Aorta (tissue), 5 donors: ENCODE data around the gene OR8B3. TPM values are rescaled to one million over a fixed set of nuclear protein-coding genes. Genes with fewer than 3 reads are reported as not detected.
"Not testable (repeated sequence)": the region's sequence is repeated elsewhere in the genome, so short reads cannot be mapped to it uniquely, and the experiment has no call there.

Source experiments
- ATAC-seq: fragments of 200-7000 bp; cut with Tn5 transposase; one replicate; pipeline ENCODE4 v1.9.1; 2022; ENCODE audit warnings: moderate library complexity; ENCODE audit not compliant: low FRiP score
- DNase-seq, 2 donors: peaks; one replicate each; pipeline ENCODE4 v3.0.0-alpha.2; 2020
- H3K27ac ChIP-seq, 2 donors: one replicate each; pipeline ENCODE4 v1.5.1; 2013; ENCODE audit warnings: low read length in 2 of 2, mild to moderate bottlenecking in 2 of 2, moderate library complexity in 2 of 2, control low read depth in 1 of 2, inconsistent platforms in 1 of 2, low read depth in 1 of 2
- H3K27me3 ChIP-seq, 2 donors: one replicate each; pipeline ENCODE4 v1.6.1; 2013; ENCODE audit warnings: control low read depth in 1 of 2, low read length in 1 of 2, mild to moderate bottlenecking in 1 of 2, moderate library complexity in 1 of 2; ENCODE audit not compliant: insufficient read depth in 2 of 2, control insufficient read depth in 1 of 2
- H3K36me3 ChIP-seq, 2 donors: one replicate each; pipeline ENCODE4 v1.6.1; 2013; ENCODE audit warnings: control low read depth in 1 of 2, low read length in 1 of 2, mild to moderate bottlenecking in 1 of 2; ENCODE audit not compliant: insufficient read depth in 2 of 2, control insufficient read depth in 1 of 2
- H3K4me1 ChIP-seq, 2 donors: one replicate each; pipeline ENCODE4 v1.6.1; 2013; ENCODE audit warnings: low read length in 2 of 2, control low read depth in 1 of 2, mild to moderate bottlenecking in 1 of 2, moderate library complexity in 1 of 2; ENCODE audit not compliant: insufficient read depth in 2 of 2, control insufficient read depth in 1 of 2
- H3K4me3 ChIP-seq, 2 donors: one replicate each; pipeline ENCODE4 v1.5.1; 2013; ENCODE audit warnings: low read length in 2 of 2, control low read depth in 1 of 2, mild to moderate bottlenecking in 1 of 2
- H3K9me3 ChIP-seq: one replicate; pipeline ENCODE4 v1.6.1; 2013; ENCODE audit warnings: mild to moderate bottlenecking, low read length; ENCODE audit not compliant: control insufficient read depth
- WGBS, 2 donors: extraction: QIAGEN DNeasy Blood & Tissue Kit; methylation state at CpG; one replicate each; pipeline ENCODE4 v1.1.7; 2013; 5-methylcytosine and 5-hydroxymethylcytosine counted together
- intact Hi-C, 2 donors: fragments of 100-400 bp; cut with DNase I; formaldehyde crosslinking; loops; one replicate each; pipeline versions ENCODE4 v1.14.2 to v1.15.0; 2022
- polyA plus RNA-seq, 2 donors: library from polyadenylated mRNA; stranded (reverse); fragments of 200-250 nt; gene quantifications; one replicate each; pipeline ENCODE4 v1.2.3, GENCODE V29; 2013
- total RNA-seq, 2 donors: library from RNA; stranded (reverse); fragmentation: NEBNext Ultra II Directional; extraction: Animal tissue kit (Norgen Biotek cat#: 25700); gene quantifications; one replicate each; pipeline ENCODE4 v1.2.1, GENCODE V29; 2021
- donor health status: healthy with polysubstance abuse.
- donor health status: Bipolar disorder and iron deficiency.
- donor health status: DM: no; HTN: no; CAD: no.
- donor health status: DM: no; HTN: no; CAD: no.
- donor health status: DM: yes; HTN: yes; CAD: no.

Gene OR8B3
- total and polyA plus RNA-seq, 4 donors: not detected

DNA sequence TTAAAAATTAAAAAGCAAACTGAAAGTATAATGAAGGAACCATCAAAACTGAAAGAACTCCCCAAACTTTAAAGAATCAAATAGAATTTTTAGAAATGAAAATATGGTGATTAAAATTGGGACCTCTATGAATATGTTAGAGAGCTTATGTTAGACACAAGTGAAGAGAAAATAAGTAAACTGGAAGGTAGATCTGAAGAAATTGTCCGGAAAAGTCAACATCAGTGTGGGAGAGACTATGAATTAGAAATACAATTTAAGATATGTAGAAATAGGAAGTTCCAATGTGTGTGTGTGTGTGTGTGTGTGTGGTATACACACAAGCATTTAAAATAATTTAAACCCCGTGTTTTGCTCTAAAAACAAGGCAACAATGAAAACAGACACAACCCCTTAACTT lies 30.8 kb upstream of the OR8B3 start:
- 71 to 74% methylated on average over 2 of the region's 2 CpGs for WGBS, 2 donors
- DNase-seq (no peak), ATAC-seq (no peak)
- Histone ChIP-seq H3K4me1 (no peaks in the 10 kb centered on the region), H3K9me3 (peaks cover 2% of the 10 kb centered on the region), H3K27ac (no peak overlapping the region), H3K27me3 (no peaks in the 10 kb centered on the region), H3K36me3 (no peaks in the 10 kb centered on the region), H3K4me3 (no peak overlapping the region)
- intact Hi-C loops: no loop called here

DNA sequence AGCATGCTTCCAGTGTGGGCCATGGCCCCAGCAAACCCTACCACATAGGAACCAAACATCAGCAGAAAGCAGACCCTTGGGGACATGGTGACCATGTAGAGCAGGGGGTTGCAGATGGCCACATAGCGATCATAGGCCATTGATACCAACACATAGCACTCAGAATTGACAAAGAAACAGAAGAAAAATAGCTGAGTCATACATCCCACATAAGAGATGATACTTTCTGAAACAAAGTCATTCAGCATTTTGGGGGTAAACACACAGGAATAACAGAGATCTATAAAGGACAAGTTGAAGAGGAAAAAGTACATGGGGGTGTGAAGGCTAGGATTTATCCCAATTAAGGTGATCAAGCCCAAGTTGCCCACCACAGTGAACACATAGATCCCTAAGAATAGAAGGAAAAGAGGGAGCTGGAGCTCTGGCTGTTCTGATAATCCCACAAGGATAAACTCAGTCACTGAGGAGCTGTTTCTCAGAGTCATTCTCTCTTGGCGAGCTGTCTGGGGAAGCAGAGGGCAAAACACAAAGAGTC lies 25.6 kb upstream of the OR8B3 start, which contains the start of gene OR8B4:
OR8B4 (minus strand) TSS at position 488 of the 538 bp plus-strand sequence; CDS start at position 488, 0 bp downstream.
- intact Hi-C loops: no loop called here
- DNase-seq: no peak
- no peak for ATAC-seq

DNA sequence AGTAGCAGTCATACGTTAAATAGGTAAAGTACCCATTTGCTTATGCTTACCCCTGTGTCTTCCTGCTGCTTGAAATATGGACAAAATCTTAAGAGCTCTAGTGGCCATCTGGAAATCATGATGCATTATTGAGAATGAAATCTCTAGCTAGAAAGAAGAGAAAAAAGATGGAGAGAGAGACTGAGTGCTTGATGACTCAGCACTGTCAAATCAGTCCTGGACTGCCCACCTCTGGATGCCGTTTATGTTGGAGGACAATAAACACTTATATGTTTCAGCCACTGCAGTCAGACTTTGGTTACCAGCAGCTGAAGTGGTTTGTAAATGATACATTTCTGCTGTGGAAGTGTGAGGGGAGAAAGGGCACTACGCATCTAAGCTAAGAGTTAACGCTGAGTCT lies 22.2 kb upstream of the OR8B3 start:
- H3K27me3 ChIP-seq: no peaks in the 10 kb centered on the region
- DNase-seq (no peak), ATAC-seq (no peak)
- intact Hi-C loops: no loop called here
- H3K36me3 ChIP-seq: no peaks in the 10 kb centered on the region
- H3K4me1 ChIP-seq: no peaks in the 10 kb centered on the region
- no peaks in the 10 kb centered on the region for H3K9me3 ChIP-seq
- no peak overlapping the region for H3K27ac ChIP-seq
- no peak overlapping the region for H3K4me3 ChIP-seq
- 84 to 88% methylated on average over 4 of the region's 4 CpGs for WGBS, 2 donors

More for the DNA sequence above, 25.6 kb upstream of the OR8B3 start, which contains the start of gene OR8B4:
- Histone ChIP-seq H3K27me3 (no peaks in the 10 kb centered on the region), H3K4me1 (no peaks in the 10 kb centered on the region), H3K27ac (no peak within 1 kb of the TSS), H3K4me3 (no peak within 1 kb of the TSS), H3K36me3 (no peaks in the 10 kb centered on the region), H3K9me3 (no peaks in the 10 kb centered on the region)
- 89 to 94% methylated on average over 2 of the region's 2 CpGs for WGBS, 2 donors

DNA sequence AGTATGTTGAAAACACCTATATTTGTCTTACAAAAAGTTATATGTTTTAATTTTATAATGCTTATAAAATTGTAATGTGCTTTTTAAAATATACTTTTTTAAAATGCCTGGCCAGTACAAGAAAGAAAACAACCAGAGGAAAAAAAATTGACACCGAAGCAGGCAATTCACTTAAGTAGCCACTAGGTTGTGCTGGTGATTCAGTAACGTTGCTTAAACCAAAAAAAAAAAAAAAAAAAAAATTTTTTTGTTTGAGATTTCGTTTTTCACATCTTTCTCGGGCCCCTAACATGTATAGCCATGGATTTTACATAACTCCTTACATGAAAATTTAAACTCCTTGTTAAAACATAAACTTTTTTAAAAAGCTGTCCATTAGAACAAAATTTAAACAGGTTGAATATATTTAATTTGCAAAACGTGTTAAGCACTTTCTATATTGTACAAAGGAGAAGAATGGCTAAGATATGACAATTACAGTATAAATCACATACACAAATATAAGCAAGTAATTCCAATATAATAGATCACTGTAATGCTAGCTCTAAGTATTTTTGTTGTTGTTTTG lies 16.6 kb upstream of the OR8B3 start:
- no peak for ATAC-seq

DNA sequence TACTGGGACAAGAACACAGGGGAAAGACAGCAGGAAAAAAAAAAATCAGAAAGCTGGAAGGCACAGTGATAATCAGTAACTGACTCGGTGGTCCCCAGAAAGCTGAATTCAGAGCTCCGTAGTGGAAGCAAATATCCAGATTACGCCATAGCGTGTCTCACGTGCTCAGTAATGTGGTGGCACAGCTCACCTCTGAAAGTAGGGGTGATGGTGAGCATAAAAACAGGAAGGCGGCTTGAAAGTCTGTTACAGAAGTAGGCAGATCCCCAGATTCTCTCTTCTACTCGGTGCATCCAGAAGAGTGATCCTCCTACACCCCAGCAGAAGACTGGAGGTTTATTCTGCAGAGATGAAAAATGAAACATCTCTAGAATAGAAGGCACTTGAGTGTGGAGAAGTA lies 11.1 kb upstream of the OR8B3 start:
- WGBS, 2 donors: 84 to 87% methylated on average over 7 of the region's 7 CpGs
- Histone ChIP-seq H3K36me3 (no peaks in the 10 kb centered on the region), H3K27me3 (no peaks in the 10 kb centered on the region), H3K9me3 (no peaks in the 10 kb centered on the region), H3K4me3 (no peak overlapping the region), H3K27ac (no peak overlapping the region), H3K4me1 (no peaks in the 10 kb centered on the region)
- DNase-seq (no peak), ATAC-seq (no peak)
- intact Hi-C loops: loop anchor here (5.0 to 10.0 kb wide), 3 partner anchors 175 to 465 kb away; no protein-coding TSS in a partner anchor

More for the DNA sequence above, 16.6 kb upstream of the OR8B3 start:
- Histone ChIP-seq H3K36me3 (no peaks in the 10 kb centered on the region), H3K27me3 (no peaks in the 10 kb centered on the region), H3K27ac (no peak overlapping the region), H3K4me3 (no peak overlapping the region), H3K9me3 (no peaks in the 10 kb centered on the region), H3K4me1 (no peaks in the 10 kb centered on the region)
- intact Hi-C loops: loop anchor here in 1 of 2 donors (10.0 kb wide), 2 partner anchors 169 to 459 kb away; no protein-coding TSS in a partner anchor
- no peak for DNase-seq
- WGBS, 2 donors: 17 to 19% methylated on average over 5 of the region's 5 CpGs

DNA sequence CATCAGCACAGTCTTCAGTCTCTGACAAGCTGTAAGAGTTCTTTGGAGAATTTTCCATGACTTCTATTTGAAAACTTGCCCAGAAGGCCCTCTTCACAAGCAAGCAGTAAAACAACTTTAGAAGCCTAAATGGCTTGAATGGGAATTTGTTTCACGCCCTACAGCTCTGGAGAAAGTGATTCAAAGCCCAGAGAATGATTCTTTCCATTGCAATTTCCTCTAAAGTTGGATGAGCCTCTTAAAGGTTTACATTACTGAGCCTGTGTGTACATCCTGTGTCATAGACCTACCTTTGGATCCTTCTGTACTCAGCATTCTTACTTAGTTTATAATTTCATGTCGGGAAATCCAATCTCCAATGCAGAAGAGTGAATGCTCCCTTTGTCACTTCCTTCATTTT lies 6.8 kb upstream of the OR8B3 start:
- WGBS, 2 donors: 50 to 68% methylated on average over 2 of the region's 2 CpGs
- Histone ChIP-seq H3K27ac (no peak overlapping the region), H3K4me3 (no peak overlapping the region), H3K27me3 (no peaks in the 10 kb centered on the region), H3K9me3 (no peaks in the 10 kb centered on the region), H3K4me1 (no peaks in the 10 kb centered on the region), H3K36me3 (no peaks in the 10 kb centered on the region)
- intact Hi-C loops: no loop called here
- ATAC-seq (no peak), DNase-seq (no peak)

DNA sequence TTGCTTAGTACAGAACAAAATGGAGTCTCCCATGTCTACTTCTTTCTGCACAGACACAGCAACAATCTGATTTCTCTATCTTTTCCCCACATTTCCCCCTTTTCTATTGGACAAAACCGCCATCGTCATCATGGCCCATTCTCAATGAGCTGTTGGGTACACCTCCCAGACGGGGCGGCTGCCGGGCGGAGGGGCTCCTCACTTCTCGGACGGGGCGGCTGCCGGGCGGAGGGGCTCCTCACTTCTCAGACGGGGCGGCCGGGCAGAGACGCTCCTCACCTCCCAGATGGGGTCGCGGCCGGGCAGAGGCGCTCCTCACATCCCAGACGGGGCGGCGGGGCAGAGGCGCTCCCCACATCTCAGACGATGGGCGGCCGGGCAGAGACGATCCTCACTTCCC lies 4.4 kb upstream of the OR8B3 start:
- H3K27ac ChIP-seq, ATAC-seq, intact Hi-C loops, H3K4me1 ChIP-seq, H3K27me3 ChIP-seq, H3K9me3 ChIP-seq, DNase-seq, H3K4me3 ChIP-seq, H3K36me3 ChIP-seq: not testable (repeated sequence)
- WGBS, 2 donors: 92 to 93% methylated on average over 8 to 26 of the region's 27 CpGs

DNA sequence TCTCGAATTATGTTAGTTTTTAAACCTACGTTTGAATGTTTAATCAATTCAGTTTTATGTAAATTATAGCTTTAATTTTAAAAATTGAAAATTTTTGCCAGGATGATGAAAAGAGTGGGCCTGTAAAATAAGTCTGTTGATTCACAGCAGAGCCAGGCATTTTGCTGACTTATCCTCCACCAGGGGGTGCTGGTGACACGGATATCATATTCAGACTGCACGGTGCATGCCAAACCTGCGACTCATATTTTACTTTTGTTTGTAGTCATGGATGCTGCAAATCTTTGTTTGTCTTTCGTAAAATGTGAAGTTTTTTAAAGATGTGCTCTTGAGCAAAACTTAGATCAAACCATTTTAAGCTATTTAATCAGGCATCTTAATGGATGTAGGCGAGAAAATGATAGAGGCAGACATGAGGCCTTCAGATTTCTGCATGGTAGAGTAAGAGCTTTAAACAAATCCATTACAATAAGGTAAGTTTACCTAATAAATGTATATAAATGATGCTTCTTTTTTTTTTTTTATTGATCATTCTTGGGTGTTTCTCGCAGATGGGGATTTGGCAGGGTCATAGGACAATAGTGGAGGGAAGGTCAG lies 3.6 kb upstream of the OR8B3 start:
- Histone ChIP-seq H3K4me3 (no peak overlapping the region), H3K36me3 (no peaks in the 10 kb centered on the region), H3K27ac (no peak overlapping the region), H3K4me1 (no peaks in the 10 kb centered on the region), H3K27me3 (no peaks in the 10 kb centered on the region), H3K9me3 (no peaks in the 10 kb centered on the region)
- intact Hi-C loops: no loop called here
- DNase-seq: peak; percentile 69 to 76
- WGBS, 2 donors: 37 to 40% methylated on average over 8 of the region's 8 CpGs
- ATAC-seq: peak; percentile 76

DNA sequence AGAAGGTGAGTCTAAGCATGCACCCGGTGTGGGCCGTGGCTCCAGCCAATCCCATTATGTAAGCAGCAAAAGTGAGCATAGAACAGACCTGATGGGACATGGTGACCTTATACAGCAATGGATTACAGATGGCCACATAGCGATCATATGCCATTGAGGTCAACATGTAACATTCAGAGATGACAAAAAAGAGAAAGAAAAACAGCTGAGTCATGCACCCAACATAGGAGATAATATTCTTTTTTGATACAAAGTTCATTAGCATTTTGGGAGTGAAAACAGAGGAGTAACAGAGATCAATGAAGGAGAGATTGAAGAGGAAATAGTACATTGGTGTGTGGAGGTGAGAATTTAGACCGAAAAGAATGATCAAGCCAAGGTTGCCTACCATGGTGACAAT lies 2.0 kb downstream of the OR8B3 start:
- intact Hi-C loops, H3K36me3 ChIP-seq, H3K27me3 ChIP-seq, H3K4me1 ChIP-seq, H3K4me3 ChIP-seq, DNase-seq, ATAC-seq, H3K27ac ChIP-seq, H3K9me3 ChIP-seq: not testable (repeated sequence)
- WGBS, 2 donors: 86 to 88% methylated on average over 2 of the region's 4 CpGs
